ENCODE results near the gene IFNB1.

Gene IFNB1

GRCh38 chr9:21070906-21071305 lies 6.8 kb downstream of the IFNB1 start:
- in situ Hi-C loops (cut with MboI; ENCODE audit: low sequenced_read_pairs) = no loop called here

- in situ Hi-C loops (cut with MboI; ENCODE audit: low sequenced_read_pairs) = no loop called here
These were observed 7.6 kb downstream of the IFNB1 start for GRCh38 chr9:21070171-21070571.

GRCh38 chr9:21060919-21061561 lies 16.7 kb downstream of the IFNB1 start:
- in situ Hi-C loops (cut with MboI; ENCODE audit: low sequenced_read_pairs) = no loop called here

GRCh38 chr9:21056931-21057330 lies 20.8 kb downstream of the IFNB1 start:
- in situ Hi-C loops (cut with MboI; ENCODE audit: low sequenced_read_pairs) = no loop called here

- in situ Hi-C loops (cut with MboI; ENCODE audit: low sequenced_read_pairs) = no loop called here
These were observed 23.9 kb downstream of the IFNB1 start for GRCh38 chr9:21053851-21054250.

GRCh38 chr9:21047281-21047691 lies 30.5 kb downstream of the IFNB1 start:
- in situ Hi-C loops (cut with MboI; ENCODE audit: low sequenced_read_pairs) = no loop called here

- in situ Hi-C loops (cut with MboI; ENCODE audit: low sequenced_read_pairs) = no loop called here
These were observed 33.9 kb downstream of the IFNB1 start for GRCh38 chr9:21043841-21044240.

GRCh38 chr9:21042466-21042865 lies 35.3 kb downstream of the IFNB1 start:
- in situ Hi-C loops (cut with MboI; ENCODE audit: low sequenced_read_pairs) = no loop called here

GRCh38 chr9:21039302-21039701 lies 38.4 kb downstream of the IFNB1 start:
- in situ Hi-C loops (cut with MboI; ENCODE audit: low sequenced_read_pairs) = no loop called here

- in situ Hi-C loops (cut with MboI; ENCODE audit: low sequenced_read_pairs) = no loop called here
These were observed 40.5 kb downstream of the IFNB1 start for GRCh38 chr9:21037278-21037677.

GRCh38 chr9:21031808-21032183 lies 45.9 kb downstream of the IFNB1 start:
- in situ Hi-C loops (cut with MboI; ENCODE audit: low sequenced_read_pairs) = no loop called here

GRCh38 chr9:21031091-21031807 lies 46.5 kb downstream of the IFNB1 start, which contains the start of gene HACD4:
TSS of gene HACD4 (minus strand) at chr9:21031640. CDS start at chr9:21031590, 50 bp downstream.
- in situ Hi-C loops (cut with MboI; ENCODE audit: low sequenced_read_pairs) = no loop called here

- in situ Hi-C loops (cut with MboI; ENCODE audit: low sequenced_read_pairs) = no loop called here
These were observed 47.2 kb downstream of the IFNB1 start for GRCh38 chr9:21030389-21031035.

- in situ Hi-C loops (cut with MboI; ENCODE audit: low sequenced_read_pairs) = no loop called here
These were observed 48.1 kb downstream of the IFNB1 start for GRCh38 chr9:21029661-21030060.

- in situ Hi-C loops (cut with MboI; ENCODE audit: low sequenced_read_pairs) = no loop called here
These were observed 49.3 kb downstream of the IFNB1 start for GRCh38 chr9:21028466-21028865.

- in situ Hi-C loops (cut with MboI; ENCODE audit: low sequenced_read_pairs) = no loop called here
These were observed 50.4 kb downstream of the IFNB1 start for GRCh38 chr9:21027295-21027694.
